ENCODE measurements around the gene METTL6. TPM values are rescaled to one million over a fixed set of nuclear protein-coding genes. Genes with fewer than 3 reads are reported as not detected.

METTL6 gene
- total and polyA plus RNA-seq, 10 of the 15 experiments (the other 5 are each of a cell fraction or from before 2014, with no cell fraction given): 13.8 to 29.6 (median 20.8) TPM

- no peak for TF ChIP-seq SMAD1 (IDR thresholded peaks at IDR 0.05; ENCODE audit: low read depth, partially characterized antibody)
- no peak for TF ChIP-seq IRF5 (IDR thresholded peaks at IDR 0.05; ENCODE audit: borderline replicate concordance)
- no peak for TF ChIP-seq HDAC2 (IDR thresholded peaks at IDR 0.05)
- TF ChIP-seq RBBP5 (conservative IDR thresholded peaks at IDR 0.05): no peak
- TF ChIP-seq WRNIP1 (IDR thresholded peaks at IDR 0.05; ENCODE audit: borderline replicate concordance, low read depth, low read length): no peak
- TF ChIP-seq ETV6 (conservative IDR thresholded peaks at IDR 0.05 in 1 of 2, IDR thresholded peaks at IDR 0.05 in 1 of 2; ENCODE audit: borderline replicate concordance in 1 of 2, low read depth in 1 of 2): no peak
- TF ChIP-seq NFYB (IDR thresholded peaks at IDR 0.05; ENCODE audit: insufficient read depth, low read depth, low read length): no peak
- no peak for TF ChIP-seq SP1 (IDR thresholded peaks at IDR 0.05; ENCODE audit: low read depth, low read length)
- no peak for TF ChIP-seq JUND (IDR thresholded peaks at IDR 0.05; ENCODE audit: low read depth, low read length)
- TF ChIP-seq CBFB (IDR thresholded peaks at IDR 0.05; ENCODE audit: low read depth): no peak
- TF ChIP-seq BRCA1 (IDR thresholded peaks at IDR 0.05; ENCODE audit: low read depth, low read length): no peak
- no peak for TF ChIP-seq ZNF592 (IDR thresholded peaks at IDR 0.05)
- TF ChIP-seq MAX (IDR thresholded peaks at IDR 0.05; ENCODE audit: low read depth, low read length): no peak
- FAIRE-seq (no peak), DNase-seq (ENCODE audit: low read depth, low spot score) (no peak), ATAC-seq (no peak)
- ChIA-PET SMC1A (ENCODE audit: uncharacterized antibody, unreplicated experiment) (interaction anchor here (1.1 kb wide), 1 partner anchor 20 kb away, joined by 3 read pairs; no protein-coding TSS in a partner anchor), POLR2A (no interaction called here), RAD21 (ENCODE audit: unreplicated experiment) (interaction anchor here (0.7 kb wide), 1 partner anchor 22 kb away, joined by 3 read pairs; no protein-coding TSS in a partner anchor), CTCF (interaction anchor here (0.8 kb wide), 1 partner anchor 15 kb away, joined by 3 read pairs; no protein-coding TSS in a partner anchor)
- H3K27ac ChIP-seq (ENCODE audit: control insufficient read depth, insufficient read depth): no peak overlapping the region
- no peaks in the 10 kb centered on the region for H3K9me3 ChIP-seq (replicated peaks; ENCODE audit: control insufficient read depth, insufficient read depth, low read length)
- in situ Hi-C loops (cut with MboI) (no loop called here), intact Hi-C loops (cut with micrococcal nuclease; ENCODE audit: unreplicated experiment) (no loop called here)
- H3K79me2 ChIP-seq (ENCODE audit: control insufficient read depth, insufficient read depth, low read length): no peaks in the 10 kb centered on the region
- H3K4me1 ChIP-seq (ENCODE audit: control insufficient read depth, insufficient read depth, low read length): no peaks in the 10 kb centered on the region
- H2AFZ ChIP-seq (ENCODE audit: control insufficient read depth, low read depth, low read length): no peak overlapping the region
- no peak overlapping the region for H3K4me3 ChIP-seq
- H3K4me2 ChIP-seq (ENCODE audit: control insufficient read depth, insufficient read depth): no peak overlapping the region
- no peaks in the 10 kb centered on the region; a peak in 1 of 4 replicates for H3K36me3 ChIP-seq (ENCODE audit: control insufficient read depth in 2 of 2, insufficient read depth in 2 of 2, low read length in 1 of 2)
- no TSS peak for BruUV-seq (replicated peaks)
- H3K27me3 ChIP-seq (replicated peaks in 1 of 2; ENCODE audit: control insufficient read depth in 2 of 2, insufficient read depth in 2 of 2, low read length in 1 of 2): no peaks in the 10 kb centered on the region
- H3K9ac ChIP-seq (ENCODE audit: control insufficient read depth, insufficient read depth, low read length): no peak overlapping the region
- H4K20me1 ChIP-seq (ENCODE audit: control insufficient read depth, insufficient read depth): no peaks in the 10 kb centered on the region
- 94% methylated on average over 3 of the region's 3 CpGs for WGBS (ENCODE audit: insufficient coverage, insufficient replicate concordance, low lambda C conversion rate, missing lambda C conversion rate)
Observed at GRCh38 chr3:15449489-15450224, 22.3 kb upstream of the METTL6 start.
